Omental fat pad (tissue), 4 donors: ENCODE measurements around the gene SIRPG. TPM values are rescaled to one million over a fixed set of nuclear protein-coding genes. Genes with fewer than 3 reads are reported as not detected.
"Not testable (repeated sequence)": the region's sequence is repeated elsewhere in the genome, so short reads cannot be mapped to it uniquely, and the experiment has no call there.

Experiments
- ATAC-seq: fragments of 150-250 bp; one replicate; pipeline ENCODE4 v1.9.1; 2016; ENCODE audit warnings: mild to moderate bottlenecking, moderate library complexity; ENCODE audit not compliant: low FRiP score
- DNase-seq: peaks from one replicate; pipeline ENCODE4 v3.0.0-alpha.2; 2019; ENCODE audit warnings: low spot score
- CTCF ChIP-seq, 3 donors: fragments of 450-650 bp; IDR thresholded peaks; one replicate each; pipeline ENCODE4 v1.5.1; 2016 to 2017; ENCODE audit warnings: antibody characterized with exemption in 3 of 3, mild to moderate bottlenecking in 3 of 3, moderate library complexity in 2 of 3
- total RNA-seq, 4 donors: library from RNA; depleted of rRNA; stranded (reverse); fragments of >200 nt; gene quantifications; one replicate each; pipeline ENCODE4 v1.1.0, GENCODE V29; 2016

SIRPG gene
- total RNA-seq, 4 donors from 2014 or later: not detected

DNA sequence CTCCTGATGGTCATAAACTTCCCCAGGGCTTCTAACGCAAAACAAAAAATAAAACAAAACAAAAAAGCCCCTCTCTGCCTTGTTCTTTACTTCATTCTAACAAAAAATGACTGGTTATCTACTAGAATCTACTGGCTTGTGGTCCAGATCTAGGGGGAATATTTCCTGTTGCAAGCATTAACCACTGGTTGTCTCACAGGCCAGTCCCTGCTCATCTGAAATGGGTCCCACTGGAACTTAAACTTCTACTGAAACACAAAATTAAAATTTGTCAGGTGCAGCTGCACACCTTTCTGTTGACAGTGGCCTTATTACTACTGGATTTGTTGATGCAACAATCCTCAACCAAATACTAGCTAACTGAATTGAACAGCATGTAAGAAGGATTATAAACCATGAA, 5.5 kb downstream of the SIRPG start:
- ATAC-seq: no peak

GRCh38 chr20:1651268-1652058, 6.1 kb downstream of the SIRPG start:
- no peak for TF ChIP-seq CTCF (IDR thresholded peaks at IDR 0.05)
- no peak for DNase-seq
- ATAC-seq: no peak

More for the DNA sequence above, 5.5 kb downstream of the SIRPG start:
- DNase-seq: no peak
- no peak for TF ChIP-seq CTCF (IDR thresholded peaks at IDR 0.05)

GRCh38 chr20:1648101-1648500, 9.5 kb downstream of the SIRPG start:
- DNase-seq: no peak
- no peak for TF ChIP-seq CTCF (IDR thresholded peaks at IDR 0.05)
- ATAC-seq: no peak

DNA sequence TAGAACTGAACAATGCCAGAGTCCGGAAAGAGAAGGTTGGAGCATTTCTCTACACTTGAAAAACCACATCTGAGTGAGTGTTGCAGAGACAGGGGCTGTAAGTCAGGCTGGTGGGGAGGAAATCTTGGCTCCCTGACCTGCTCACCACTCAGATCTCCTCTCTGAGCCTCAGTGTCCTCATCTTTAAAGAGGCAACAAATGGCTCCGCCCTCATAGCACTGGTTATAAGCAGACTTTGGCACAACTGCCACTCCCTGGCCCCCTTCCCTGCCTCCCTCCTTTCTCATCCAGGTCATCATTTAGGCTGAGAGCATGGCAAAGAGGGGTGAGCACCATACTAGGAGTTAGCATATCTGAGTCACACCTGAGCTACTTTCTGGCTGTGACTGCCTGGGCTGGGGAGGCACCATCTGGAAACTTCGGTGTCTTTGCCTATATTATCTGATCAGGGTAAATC, 10.6 kb downstream of the SIRPG start:
- no peak for TF ChIP-seq CTCF (IDR thresholded peaks at IDR 0.05)
- DNase-seq (no peak), ATAC-seq (no peak)

DNA sequence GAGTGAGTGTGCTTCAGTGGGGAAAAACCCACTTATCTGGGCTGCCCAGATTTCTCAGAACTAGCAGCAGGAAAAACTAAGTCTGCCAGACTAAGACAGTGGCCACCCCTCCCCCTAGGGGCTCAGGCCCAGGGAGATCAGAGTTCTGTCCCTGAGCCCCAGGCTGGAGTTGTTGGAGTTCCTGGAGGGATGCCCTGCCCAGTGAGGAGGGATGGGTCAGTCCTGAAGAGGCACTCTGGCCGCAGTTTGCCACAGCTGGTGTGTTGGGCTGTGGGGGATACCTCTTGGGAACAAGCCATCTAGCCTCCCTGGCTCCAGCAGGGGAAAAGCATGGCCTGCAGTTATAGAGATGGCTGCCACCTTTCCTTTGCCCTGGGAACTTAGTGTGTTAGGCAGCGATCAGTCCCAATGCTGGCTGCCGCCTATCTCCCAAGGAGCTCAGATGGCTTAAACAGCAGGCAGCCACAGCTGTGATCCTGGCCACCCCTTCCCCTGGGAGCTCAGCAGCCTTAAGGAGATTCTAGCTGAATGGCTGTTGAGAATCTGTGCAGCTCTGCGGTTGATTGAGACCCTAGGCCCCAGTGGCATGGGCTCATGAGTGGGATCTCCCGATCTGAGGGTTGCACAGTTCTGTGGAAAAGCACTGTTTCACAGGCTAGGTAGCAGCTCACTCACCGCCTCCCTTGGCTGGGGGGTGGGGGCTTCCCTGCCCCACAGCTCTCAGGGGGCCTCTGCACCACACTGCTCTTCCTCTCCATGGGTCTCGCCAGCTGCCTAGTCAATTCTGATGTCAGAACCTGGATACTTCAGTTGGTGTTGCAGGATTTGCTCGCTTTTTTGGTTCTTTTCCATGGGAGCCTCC, 13.2 kb downstream of the SIRPG start:
- DNase-seq: no peak
- no peak for TF ChIP-seq CTCF (IDR thresholded peaks at IDR 0.05)
- no peak for ATAC-seq

DNA sequence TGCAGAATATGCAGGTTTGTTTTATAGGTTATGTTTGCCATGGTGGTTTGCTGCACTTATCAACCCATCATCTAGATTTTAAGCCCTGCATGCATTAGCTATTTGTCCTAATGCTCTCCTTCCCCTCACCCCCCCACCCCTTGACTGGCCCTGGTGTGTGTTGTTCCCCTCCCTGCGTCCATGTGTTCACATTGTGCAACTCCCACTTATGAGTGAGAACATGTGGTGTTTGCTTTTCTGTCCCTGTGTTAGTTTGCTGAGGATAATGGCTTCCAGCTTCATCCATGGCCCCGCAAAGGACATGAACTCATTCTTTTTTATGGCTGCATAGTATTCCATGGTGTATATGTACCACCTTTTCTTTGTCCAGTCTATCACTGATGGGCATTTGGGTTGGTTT, 18.9 kb downstream of the SIRPG start:
- DNase-seq, ATAC-seq: not testable (repeated sequence)

- TF ChIP-seq CTCF (IDR thresholded peaks at IDR 0.05): no peak
- DNase-seq: no peak
- ATAC-seq: no peak
These were observed 19.8 kb downstream of the SIRPG start for GRCh38 chr20:1637755-1638154.
